Right ventricle myocardium superior (tissue), 1 donor: ENCODE data around the gene CAPN7. TPM values are rescaled to one million over a fixed set of nuclear protein-coding genes. Genes with fewer than 3 reads are reported as not detected.
A peak's percentile ranks its signal among the peaks of the same experiment; 100 is the strongest.

Source experiments
- ATAC-seq: fragments of 200-7000 bp; cut with Tn5 transposase; one replicate; pipeline ENCODE4 v1.9.1; 2020; ENCODE audit warnings: mild to moderate bottlenecking; ENCODE audit not compliant: poor library complexity
- DNase-seq: peaks from one replicate; pipeline ENCODE4 v3.0.0-alpha.2; 2020
- intact Hi-C: fragments of 100-400 bp; cut with DNase I; formaldehyde crosslinking; loops from one replicate; pipeline ENCODE4 v1.11.2; 2022
- total RNA-seq: library from RNA; stranded (reverse); fragmentation: NEBNext Ultra II Directional; extraction: Animal tissue kit (Norgen Biotek cat#: 25700); gene quantifications from one replicate; pipeline ENCODE4 v1.2.1, GENCODE V29; 2021
- donor health status: DM: no; HTN: yes; CAD: no; lungs with severe emphysema.

CAPN7 gene
- total RNA-seq, 1 donor from 2014 or later: 28.1 TPM

DNA sequence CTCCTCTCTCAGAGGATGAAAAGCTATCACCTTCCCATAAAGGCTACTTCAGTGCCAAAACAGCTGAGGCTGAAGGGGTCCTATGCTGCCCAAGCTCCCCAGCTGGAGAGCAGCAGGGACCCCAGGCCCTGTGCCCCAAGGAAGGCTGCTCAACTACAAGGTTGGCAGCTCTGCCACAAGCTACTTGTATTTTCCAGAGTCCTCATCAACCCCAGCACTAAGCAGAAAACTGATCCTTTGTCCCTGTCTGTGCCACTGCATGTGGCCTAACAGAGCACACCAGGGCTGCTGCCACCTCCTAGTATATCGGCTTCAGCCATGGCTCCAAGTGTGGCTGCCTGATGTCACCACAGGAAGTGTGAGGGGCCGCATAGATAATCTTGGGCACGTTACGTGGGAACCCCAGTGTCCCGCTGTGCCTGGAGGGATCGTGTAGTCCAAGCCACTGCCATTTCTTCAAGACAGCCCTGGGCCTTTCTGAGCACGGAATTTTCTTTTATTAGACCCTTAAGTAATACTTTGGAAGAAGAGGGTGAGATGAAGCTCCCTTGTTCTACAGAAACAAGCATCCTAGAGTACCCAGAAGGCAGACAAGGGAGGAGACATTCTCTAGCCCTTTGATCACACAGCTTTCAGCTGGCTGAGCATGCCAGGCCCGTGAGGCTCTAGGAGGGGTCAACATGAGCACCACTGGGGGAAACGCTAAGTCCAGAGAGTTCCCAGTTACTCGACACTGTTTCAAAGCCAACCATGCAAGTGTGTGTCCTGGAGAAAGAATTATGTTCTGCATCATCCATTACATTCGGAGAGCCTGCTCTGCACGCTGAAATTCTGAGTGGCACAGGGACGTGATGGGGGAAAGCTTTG is 60.7 kb downstream of the CAPN7 start:
- intact Hi-C loops: no loop called here
- no peak for ATAC-seq
- DNase-seq: no peak

DNA sequence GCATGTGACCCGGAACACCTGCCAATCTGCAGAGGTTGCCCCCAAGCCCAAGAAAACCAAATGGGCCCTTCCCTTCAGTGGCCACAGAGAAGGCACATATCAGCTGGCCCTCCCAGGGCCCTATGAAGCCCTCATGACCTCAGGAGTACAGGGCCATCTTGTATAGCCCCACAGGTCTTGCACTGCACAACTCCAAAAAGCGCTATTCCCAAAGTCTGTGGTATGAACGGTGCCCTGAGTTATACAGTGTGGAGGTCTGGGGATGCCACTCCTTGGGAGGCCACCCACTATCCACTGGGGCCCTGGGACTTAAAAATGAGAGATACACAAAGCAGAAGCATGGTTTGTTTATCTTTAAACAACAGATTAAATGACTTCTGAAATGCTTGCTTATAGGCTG is 61.5 kb downstream of the CAPN7 start:
- no peak for ATAC-seq
- intact Hi-C loops: no loop called here
- DNase-seq: no peak

DNA sequence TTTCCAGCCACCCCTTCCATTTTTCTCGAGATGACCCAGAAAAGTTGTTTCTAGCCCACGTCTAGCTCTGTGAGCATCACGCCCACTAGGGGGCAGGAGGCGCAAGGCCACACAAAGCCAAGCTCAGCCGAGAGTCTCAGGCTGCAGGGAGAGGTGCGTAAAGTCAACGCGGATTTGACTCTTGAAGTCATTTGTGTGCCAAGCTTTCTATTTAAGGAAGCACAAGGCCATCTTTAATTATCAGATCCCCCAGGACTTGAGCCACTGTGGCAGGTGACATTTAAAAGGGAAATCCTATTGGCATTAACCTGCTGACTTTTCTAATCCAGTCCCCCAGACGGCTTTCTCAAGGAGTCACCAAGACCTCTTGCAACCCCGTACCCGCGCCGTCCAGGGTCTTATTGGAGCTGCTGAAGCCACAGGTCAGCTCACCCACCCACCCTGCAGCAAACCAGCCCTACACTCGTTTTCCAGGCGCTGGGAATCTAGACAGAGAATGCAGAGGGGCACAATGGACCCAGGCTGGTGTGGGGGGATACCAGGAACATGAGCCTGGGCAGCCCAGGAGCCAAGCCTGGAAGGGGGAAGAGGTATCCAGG is 62.1 kb downstream of the CAPN7 start:
- intact Hi-C loops: no loop called here
- DNase-seq: peak; percentile 92
- peak; percentile 80 for ATAC-seq

DNA sequence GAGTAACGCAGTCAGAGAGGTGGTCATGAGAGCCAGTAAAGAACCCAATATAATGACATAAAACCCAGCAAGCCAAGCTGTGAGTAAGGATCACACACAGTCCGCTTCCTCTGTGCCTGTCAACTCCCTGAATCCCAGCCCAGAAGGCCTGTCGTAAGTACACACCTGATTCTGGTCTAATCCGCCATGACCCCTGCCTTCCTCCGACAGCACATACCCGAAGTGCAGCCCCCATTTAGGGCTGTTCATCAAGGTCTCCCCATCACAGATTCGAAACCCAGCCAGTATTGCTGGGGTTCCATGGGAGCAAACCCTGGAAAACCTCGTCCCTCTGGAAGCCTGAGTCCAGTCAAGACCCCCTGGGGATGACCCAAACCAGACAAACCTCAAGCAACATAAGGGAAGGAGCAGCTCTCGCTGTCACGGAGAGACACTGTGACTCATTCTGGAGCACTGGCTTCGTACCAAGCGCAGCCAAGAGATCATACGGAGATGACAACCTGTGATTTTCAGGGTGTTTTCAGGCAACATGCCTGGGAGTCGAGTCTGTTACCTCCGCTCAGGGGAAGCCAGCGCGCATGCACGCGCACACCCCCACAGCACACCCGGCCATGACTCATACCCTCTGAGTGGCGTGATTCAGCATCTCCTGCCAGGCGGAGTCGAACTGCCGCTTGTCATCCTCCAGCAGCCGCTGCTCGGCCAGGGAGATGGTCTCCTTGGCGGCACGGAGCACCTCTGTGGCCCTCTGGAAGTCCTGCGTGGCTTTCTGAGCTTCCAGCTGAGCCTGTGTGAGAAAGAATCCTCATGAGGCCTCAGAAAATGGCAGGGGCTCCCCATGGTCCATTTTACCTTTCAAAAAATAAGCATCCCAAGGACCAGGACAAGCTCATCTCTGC is 63.3 kb downstream of the CAPN7 start:
- intact Hi-C loops: no loop called here
- ATAC-seq: peak; percentile 79
- peak; percentile 92 for DNase-seq

DNA sequence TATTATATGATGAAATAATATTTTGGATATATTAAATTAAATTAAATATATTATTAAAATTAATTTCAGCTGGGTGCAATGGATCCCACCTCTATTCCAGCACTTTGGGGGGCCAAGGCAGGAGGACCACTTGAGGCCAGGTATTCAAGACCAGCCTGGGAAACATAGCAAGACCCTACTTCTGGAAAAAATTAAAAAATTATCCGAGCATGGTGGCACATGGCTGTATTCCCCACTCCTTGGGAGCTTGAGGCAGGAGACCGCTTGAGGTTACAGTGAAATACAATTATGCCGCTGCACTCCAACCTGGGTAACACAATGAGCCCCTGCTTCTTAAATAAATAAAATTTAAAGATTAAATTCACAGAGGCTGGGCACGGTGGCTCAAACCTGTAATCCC is 65.0 kb downstream of the CAPN7 start:
- intact Hi-C loops: loop anchor here (5.0 kb wide), 2 partner anchors 61 to 96 kb away; partner anchors contain the start of gene SH3BP5
- DNase-seq: no peak
- ATAC-seq: no peak

DNA sequence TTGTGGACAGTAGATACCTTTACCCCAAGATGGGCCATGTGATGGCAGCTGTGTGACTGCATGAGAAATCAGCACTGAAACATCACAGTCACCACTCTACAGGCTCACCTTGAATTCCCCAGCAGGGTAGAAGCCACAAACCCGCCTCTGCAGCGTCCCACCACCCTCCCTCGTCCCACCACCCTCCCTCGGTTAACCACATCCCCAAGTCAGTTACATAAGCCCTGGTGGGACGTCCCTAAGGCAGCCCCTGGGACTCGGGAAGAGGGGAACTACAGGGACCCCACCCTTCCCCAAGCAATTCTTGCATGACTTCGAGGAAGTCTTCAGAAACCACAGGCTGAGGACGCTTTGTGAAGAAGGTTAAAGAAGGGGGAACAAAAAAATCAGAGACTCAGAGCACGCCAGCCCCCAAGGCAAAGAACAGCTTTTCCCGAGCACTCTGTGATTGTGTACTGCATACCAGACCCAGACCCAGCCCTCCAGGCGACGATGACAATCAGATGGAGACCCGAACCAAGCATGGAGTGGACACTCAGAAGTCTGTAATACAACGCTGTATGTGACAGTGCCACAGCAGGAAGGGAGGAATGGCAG is 65.8 kb downstream of the CAPN7 start:
- ATAC-seq (peak; percentile 32), DNase-seq (peak; percentile 74)
- intact Hi-C loops: loop anchor here (5.0 kb wide), 2 partner anchors 60 to 95 kb away; partner anchors contain the start of gene SH3BP5

DNA sequence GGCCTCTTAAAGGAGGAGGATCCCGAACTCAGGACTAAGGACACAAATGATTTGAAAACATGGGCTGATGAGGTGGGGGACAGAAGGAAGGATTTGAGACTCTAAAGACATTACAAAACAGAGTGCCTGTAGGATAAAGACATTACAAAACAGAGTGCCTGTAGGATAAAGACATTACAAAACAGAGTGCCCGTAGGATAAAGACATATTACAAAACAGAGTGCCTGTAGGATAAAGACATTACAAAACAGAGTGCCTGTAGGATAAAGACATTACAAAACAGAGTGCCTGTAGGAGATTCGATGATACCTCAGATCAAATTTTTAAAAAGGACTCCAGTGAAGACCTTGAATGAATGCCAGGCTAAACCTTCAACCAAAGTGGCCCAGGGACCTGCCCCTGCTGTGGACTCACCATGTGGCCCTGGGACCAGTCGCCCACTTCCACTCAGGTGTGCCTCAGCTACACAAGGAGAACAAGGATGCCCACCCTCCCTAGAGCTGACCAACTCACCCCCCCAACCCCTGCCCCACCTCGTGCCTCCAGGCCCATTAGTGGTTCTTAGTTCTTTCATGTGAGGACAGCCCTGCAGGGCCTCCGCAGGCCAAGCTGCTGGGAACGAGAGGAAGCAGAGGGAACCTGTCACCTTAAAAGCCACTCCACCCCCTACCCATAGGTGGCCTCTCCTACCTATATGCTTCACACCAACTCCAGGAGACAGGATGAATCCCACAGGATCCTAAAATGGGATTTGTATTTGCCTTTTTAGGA is 66.6 kb downstream of the CAPN7 start:
- ATAC-seq: no peak
- no peak for DNase-seq
- intact Hi-C loops: loop anchor here (5.0 kb wide), 2 partner anchors 60 to 95 kb away; partner anchors contain the start of gene SH3BP5

DNA sequence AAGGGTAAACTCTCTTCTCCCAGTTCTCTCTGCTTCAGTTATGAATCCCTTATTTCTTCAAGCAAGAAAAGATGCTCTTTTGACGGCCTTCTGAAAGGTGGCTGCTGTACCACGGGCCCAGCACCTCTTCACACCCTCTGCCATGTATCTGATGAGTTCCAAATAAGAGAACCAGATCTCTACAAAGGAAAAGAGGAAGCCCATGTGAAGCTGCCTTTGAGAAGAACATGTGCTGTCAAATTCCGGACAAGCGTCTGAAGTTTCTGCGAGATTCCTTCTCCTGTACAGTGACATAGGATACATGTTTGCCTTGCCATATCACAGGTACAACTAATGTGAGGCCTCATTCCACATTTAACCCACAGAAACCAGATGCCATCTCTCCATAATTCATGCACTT is 67.2 kb downstream of the CAPN7 start:
- no peak for ATAC-seq
- intact Hi-C loops: loop anchor here (5.0 kb wide), 2 partner anchors 59 to 94 kb away; partner anchors contain the start of gene SH3BP5
- no peak for DNase-seq

DNA sequence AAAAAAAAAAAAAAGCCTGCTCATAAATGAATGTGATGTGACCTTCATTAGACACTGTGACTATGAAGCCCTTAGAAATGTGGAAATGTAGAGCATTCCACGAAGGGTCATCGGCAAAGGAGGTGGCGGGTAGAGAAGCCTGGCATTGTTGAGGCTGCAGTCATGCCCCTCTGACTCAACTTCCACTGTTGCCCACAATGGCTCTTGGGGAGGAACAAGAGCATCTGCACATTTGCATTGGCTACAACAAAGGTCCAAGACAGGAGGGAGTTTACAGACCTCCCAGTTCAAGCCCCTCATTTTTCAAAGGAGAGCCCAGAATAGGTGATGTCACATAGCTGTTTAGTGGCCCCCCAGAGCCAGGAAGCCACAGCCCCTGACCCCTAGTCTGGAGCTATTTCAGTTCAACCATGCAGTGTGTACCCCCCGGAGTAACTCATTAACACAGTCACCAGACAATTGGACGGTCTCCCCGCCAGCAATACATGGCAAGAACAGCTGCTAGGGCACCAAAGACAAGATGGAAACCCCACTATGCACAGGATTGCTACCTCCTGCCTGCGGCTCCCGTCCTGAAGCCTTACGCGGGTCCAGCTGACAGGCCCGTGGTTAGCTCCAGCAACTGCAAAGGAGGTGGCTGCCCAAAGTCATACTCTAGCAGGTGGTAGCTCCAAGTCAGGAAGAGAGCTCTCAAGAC is 70.1 kb downstream of the CAPN7 start:
- DNase-seq (no peak), ATAC-seq (no peak)
- intact Hi-C loops: no loop called here

DNA sequence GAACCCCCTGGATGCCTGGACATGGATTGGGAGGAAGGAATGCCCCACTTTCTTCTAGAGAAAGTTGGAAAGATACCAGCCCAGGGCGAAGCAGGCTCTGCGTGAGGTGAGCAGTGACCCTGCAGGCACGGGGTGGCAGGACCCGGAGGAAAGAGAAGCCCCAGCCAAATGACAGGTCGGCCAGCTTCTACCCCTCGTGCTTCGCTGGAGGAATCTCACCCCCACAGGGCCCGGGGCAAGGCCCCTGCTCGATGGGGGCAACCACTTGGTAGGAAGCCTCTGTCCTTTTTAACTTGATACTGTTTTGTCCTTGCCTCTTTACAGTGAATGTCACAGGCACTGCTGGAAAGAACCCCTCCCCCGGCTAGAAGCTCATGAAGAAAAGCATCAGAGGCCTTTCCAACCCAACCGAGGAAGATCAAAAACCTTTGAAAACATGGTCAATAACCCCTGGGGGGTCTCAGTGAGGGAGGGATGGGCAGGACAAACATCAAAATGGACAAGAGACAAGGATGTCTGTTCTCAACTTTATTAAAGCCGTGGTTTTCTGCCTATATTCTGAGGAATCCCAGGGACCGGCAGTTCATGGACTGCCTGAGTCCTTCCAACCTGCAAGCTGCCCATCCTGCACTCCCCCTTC is 71.9 kb downstream of the CAPN7 start:
- DNase-seq: no peak
- ATAC-seq: no peak
- intact Hi-C loops: no loop called here

DNA sequence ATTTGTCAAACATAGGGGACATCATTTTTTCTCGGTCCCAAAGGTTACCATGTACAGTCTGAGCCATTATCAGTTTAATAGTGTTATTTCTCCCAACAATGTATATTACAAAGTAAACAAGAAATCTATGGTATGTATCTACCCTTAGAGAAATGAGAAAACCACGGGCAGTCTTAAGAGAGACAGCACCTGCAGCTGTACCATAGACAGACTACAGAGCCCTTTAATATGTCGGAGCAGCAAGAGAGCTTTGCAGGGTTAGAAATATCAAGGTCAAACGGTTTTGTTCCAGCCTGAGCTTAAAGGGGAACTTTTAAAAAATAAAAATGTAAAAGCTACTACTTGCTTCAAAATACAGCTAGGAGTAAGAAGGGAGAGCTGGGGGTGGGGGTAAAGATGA is 73.2 kb downstream of the CAPN7 start:
- no peak for DNase-seq
- intact Hi-C loops: no loop called here
- no peak for ATAC-seq

DNA sequence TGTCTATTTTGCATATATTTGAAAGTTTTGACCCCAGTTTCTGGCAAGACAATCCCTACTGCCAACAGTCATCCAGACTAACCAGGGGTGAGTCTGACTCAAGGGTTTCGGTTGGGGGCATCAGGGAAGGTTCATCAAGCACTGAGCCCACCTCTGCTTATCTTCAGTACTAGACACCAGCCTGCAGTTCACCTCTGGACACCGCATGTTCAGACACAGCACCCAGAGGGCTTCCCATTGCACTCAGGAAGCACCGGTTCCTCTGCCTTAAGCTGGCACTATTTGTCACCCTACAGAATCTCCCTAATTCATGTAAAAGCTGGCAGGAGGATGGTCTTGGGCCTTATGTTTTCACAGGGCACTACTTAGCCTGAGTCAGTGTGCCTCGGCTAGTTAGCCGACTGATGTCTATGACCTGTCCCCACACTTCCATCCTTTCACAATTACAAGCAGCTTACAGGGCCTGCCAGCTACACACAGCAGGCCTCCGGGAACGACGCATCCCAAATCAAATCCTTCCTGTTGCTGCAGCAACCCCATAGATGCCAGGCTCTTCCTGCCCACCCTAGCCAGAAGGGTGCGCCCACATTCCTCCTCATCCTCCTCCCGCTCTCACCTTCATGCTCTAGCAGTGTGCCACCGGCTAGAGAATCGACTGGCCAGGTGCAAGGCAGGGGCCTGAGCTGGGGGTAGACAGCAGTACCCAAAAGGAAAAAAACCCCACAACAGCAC is 73.8 kb downstream of the CAPN7 start:
- intact Hi-C loops: no loop called here
- no peak for DNase-seq
- ATAC-seq: no peak

DNA sequence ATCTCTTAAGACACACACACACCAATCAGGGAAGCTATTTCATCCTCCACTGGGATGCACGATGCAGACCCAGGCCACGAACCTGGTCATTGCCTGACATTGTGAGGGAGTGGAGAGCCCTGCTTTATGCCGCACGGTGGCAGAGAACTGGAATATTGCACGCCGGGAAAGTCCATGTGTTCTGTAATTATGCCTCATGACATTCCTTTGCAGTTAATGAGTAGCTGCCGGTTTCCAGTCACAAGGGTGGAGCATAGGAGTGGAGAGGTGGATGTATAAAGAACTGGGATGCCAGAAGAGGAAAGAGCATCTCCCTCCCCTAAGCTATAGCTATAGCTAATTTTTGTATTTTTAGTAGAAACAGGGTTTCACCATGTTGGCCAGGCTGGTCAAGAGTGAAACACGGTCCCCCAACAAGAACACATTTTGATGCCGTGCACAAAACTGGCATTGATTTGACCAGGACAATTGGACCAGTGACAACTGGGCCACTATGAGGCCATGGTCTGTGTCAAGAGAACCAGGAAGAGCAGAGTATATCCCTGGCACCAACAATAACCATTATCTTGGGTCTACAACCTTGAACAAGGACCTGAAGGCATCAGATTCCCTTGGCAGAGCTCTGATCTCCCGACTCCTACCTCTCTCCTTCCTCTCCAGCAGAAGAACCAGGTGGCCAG is 74.9 kb downstream of the CAPN7 start:
- intact Hi-C loops: no loop called here
- ATAC-seq: no peak
- no peak for DNase-seq

DNA sequence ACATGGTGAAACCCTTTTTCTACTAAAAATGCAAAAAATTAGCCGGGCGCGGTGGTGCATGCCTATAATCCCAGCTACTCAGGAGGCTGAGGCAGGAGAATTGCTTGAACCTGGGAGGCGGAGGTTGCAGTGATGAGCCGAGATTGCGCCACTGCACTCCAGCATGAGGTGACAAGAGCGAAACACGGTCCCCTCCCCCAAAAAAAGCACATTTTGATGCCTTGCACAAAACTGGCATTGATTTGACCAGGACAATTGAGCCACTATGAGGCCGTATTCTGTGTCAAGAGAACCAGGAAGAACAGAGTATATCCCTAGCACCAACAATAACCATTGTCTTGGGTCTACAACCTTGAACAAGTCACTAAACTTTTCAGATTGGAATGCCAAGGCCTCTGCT is 75.8 kb downstream of the CAPN7 start:
- intact Hi-C loops: no loop called here
- ATAC-seq: no peak
- no peak for DNase-seq

DNA sequence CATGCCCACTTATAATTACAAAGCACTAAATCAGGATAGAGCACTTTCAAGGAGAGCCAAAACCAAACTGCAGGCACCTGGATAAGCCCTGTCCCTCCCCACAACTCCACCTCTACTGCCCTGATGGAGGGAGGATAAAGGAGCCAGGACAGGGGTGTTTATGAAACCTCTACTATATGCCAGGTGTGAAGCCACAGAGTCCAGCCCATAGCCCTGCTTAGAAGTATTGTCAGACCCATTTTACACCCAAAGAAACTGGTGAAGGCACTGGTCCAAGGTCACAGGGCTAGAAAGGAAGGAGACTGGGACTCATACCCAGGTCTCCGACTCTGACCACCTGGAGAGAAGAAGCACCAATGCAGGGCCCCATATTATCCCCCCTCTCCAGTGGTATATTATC is 77.7 kb downstream of the CAPN7 start:
- DNase-seq (no peak), ATAC-seq (no peak)
- intact Hi-C loops: no loop called here
